Left lung (tissue), 10 donors: ENCODE measurements around the gene C1QTNF1. TPM values are rescaled to one million over a fixed set of nuclear protein-coding genes. Genes with fewer than 3 reads are reported as not detected.

Experiments used
- ATAC-seq: fragments of 200-7000 bp; cut with Tn5 transposase; one replicate; pipeline ENCODE4 v1.9.1; 2020; ENCODE audit warnings: moderate library complexity
- DNase-seq, 4 donors: peaks; one replicate each; pipeline ENCODE4 v3.0.0-alpha.2; 2013 to 2020
- H3K27ac ChIP-seq, 2 donors: fragments of 200-600 bp; sonication (generic) in 1 of 2; one replicate each; pipeline versions ENCODE4 v1.5.0 to v1.8.0; 2020 to 2021
- H3K27me3 ChIP-seq, 2 donors: fragments of 200-600 bp; sonication (generic) in 1 of 2; one replicate each; pipeline versions ENCODE4 v1.5.0 to v1.8.0; 2020 to 2021
- H3K36me3 ChIP-seq, 2 donors: fragments of 200-600 bp; sonication (generic) in 1 of 2; one replicate each; pipeline versions ENCODE4 v1.5.0 to v1.8.0; 2020 to 2021
- H3K4me1 ChIP-seq, 2 donors: fragments of 200-600 bp; one replicate each; pipeline ENCODE4 v1.8.0; 2021
- H3K4me3 ChIP-seq, 2 donors: fragments of 200-600 bp; sonication (generic) in 1 of 2; one replicate each; pipeline versions ENCODE4 v1.5.0 to v1.8.0; 2020 to 2021; ENCODE audit warnings: mild to moderate bottlenecking in 1 of 2
- H3K9me3 ChIP-seq, 2 donors: fragments of 200-600 bp; sonication (generic) in 1 of 2; one replicate each; pipeline versions ENCODE4 v1.5.0 to v1.8.0; 2020 to 2021
- intact Hi-C, 2 donors: fragments of 100-400 bp; cut with DNase I; formaldehyde crosslinking; loops; one replicate each; pipeline versions ENCODE4 v1.11.2 to v1.14.2; 2022
- polyA plus RNA-seq, 6 donors: library from polyadenylated mRNA; unstranded; fragments of 120-200 nt; gene quantifications; one replicate each; pipeline ENCODE4 v1.2.1, GENCODE V29; 2013; ENCODE audit not compliant: insufficient read length in 6 of 6
- total RNA-seq, 2 donors: library from RNA; stranded (reverse); fragmentation: NEBNext Ultra II Directional; extraction: Animal tissue kit (Norgen Biotek cat#: 25700); gene quantifications; one replicate each; pipeline ENCODE4 v1.2.1, GENCODE V29; 2021
- TF ChIP-seq, protein P1 (sequence below), 2 donors: fragments of 200-600 bp; sonication (generic) in 1 of 2; IDR thresholded peaks; one replicate each; pipeline versions ENCODE4 v1.5.0 to v1.8.0; 2021; ENCODE audit warnings: antibody characterized with exemption in 2 of 2
- donor health status: DM: no; HTN: yes; CAD: no.
- donor health status: DM: no; HTN: no; CAD: no.

Gene C1QTNF1
- total and polyA plus RNA-seq, 8 donors = 1.4 to 31.4 (median 2.2) TPM

DNA sequence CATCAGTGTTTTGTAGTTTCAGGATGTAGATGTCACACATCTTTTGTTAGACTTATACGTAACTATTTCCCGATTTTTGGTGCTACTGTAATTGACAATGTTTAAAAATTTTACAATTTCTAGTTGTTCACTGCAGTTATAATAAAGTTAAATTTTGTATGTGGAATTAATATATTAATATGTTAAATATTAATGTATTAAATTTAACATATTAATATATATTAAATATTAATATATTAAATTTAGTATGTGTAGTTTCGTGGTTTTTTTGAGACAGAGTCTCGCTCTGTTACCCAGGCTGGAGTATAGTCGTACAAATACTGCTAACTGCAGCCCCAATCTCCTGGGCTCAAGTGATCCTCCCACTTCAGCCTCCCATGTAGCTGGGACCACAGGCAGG is 38.6 kb upstream of the C1QTNF1 start:
- no peaks in the 10 kb centered on the region for H3K27me3 ChIP-seq
- H3K36me3 ChIP-seq = peaks cover 0 to 13% of the 10 kb centered on the region in 2 donors
- H3K9me3 ChIP-seq = no peaks in the 10 kb centered on the region
- H3K4me1 ChIP-seq = peaks cover 11 to 32% of the 10 kb centered on the region in 2 donors
- DNase-seq (no peak), ATAC-seq (no peak)
- TF ChIP-seq, protein P1, sequence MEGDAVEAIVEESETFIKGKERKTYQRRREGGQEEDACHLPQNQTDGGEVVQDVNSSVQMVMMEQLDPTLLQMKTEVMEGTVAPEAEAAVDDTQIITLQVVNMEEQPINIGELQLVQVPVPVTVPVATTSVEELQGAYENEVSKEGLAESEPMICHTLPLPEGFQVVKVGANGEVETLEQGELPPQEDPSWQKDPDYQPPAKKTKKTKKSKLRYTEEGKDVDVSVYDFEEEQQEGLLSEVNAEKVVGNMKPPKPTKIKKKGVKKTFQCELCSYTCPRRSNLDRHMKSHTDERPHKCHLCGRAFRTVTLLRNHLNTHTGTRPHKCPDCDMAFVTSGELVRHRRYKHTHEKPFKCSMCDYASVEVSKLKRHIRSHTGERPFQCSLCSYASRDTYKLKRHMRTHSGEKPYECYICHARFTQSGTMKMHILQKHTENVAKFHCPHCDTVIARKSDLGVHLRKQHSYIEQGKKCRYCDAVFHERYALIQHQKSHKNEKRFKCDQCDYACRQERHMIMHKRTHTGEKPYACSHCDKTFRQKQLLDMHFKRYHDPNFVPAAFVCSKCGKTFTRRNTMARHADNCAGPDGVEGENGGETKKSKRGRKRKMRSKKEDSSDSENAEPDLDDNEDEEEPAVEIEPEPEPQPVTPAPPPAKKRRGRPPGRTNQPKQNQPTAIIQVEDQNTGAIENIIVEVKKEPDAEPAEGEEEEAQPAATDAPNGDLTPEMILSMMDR (IDR thresholded peaks at IDR 0.05) = no peak
- H3K27ac ChIP-seq = peak overlapping the region; percentile 87 to 89
- no peak overlapping the region for H3K4me3 ChIP-seq
- intact Hi-C loops = no loop called here

DNA sequence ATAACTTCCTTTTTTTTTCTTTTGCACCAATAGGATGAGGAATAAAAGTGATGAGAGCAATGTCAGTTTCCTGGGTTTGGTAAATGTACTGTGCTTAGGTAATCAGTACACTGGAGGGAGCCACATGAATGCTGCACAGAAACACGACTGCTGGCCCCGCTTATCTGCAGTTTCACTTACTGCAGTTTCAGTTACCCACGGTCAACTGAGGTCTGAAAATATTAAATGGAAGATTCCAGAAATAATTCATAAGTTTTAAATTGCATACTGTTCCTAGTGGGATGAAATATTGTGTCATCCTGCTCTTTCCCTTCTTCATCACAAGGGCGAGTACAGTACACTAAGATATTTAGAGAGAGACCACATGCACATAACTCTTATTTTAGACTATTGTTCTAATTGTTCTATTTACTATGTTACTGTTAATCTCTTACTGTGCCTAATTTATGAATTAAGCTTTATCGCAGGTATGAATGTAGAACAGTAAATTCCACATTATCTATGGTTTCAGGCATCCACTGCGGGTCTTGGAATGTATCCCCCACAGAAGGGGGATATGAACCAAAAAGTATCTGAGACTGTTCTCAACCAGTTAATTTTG is 37.8 kb upstream of the C1QTNF1 start:
- DNase-seq (peak in 2 of 4 donors; percentile 31 to 39), ATAC-seq (peak; percentile 79)
- intact Hi-C loops = no loop called here
- H3K27me3 ChIP-seq = no peaks in the 10 kb centered on the region
- TF ChIP-seq, protein P1 (IDR thresholded peaks at IDR 0.05) = no peak
- H3K4me1 ChIP-seq = peaks cover 11 to 32% of the 10 kb centered on the region in 2 donors
- peaks cover 0 to 20% of the 10 kb centered on the region in 2 donors for H3K36me3 ChIP-seq
- H3K27ac ChIP-seq = peak overlapping the region; percentile 87 to 89
- H3K4me3 ChIP-seq = peak overlapping the region in 1 of 2 donors; percentile 31
- H3K9me3 ChIP-seq = no peaks in the 10 kb centered on the region

DNA sequence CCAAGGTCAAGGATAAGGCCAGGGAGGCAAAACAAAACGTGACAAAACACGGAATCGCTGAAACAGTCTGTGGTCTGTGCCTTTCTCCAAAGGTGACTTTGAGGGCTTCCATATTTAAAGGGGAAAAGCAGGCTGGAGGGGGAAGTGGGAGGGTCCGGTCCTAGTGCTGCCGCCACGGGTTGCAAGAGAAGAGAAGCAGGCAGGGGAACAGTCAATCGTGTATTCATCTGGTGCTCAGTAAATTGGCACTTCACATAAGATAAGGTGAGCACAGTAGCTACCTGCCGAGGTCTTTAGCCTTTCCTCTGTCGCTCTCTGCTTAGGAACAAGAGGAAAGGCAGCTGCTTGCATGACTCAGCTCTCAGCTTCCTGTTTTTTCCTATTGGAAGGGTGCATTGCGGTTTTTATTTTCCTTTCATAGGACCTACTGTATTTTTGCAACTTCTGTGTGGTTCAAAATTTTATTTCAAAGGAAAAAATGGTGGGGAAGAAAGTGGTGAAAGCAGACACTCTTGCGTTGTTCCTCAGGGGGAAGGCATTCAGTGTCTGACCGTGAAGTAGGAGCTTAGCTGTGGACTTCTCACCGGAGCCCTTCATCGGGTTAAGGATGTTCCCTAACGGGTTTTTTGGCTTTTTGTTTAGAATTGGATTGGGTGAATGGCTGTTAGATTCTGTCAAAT is 37.2 kb upstream of the C1QTNF1 start:
- peak in 3 of 4 donors; percentile 34 to 75 (median 52) for DNase-seq

GRCh38 chr17:78988152-78988551 is 35.8 kb upstream of the C1QTNF1 start:
- H3K36me3 ChIP-seq = peaks cover 0 to 40% of the 10 kb centered on the region in 2 donors
- H3K27ac ChIP-seq = peak overlapping the region; percentile 33 to 89
- TF ChIP-seq, protein P1 (IDR thresholded peaks at IDR 0.05) = no peak
- ATAC-seq (no peak), DNase-seq (no peak)
- intact Hi-C loops = no loop called here
- H3K4me3 ChIP-seq = no peak overlapping the region
- H3K27me3 ChIP-seq = no peaks in the 10 kb centered on the region
- H3K9me3 ChIP-seq = no peaks in the 10 kb centered on the region
- H3K4me1 ChIP-seq = peaks cover 11 to 33% of the 10 kb centered on the region in 2 donors

More for the DNA sequence above, 37.2 kb upstream of the C1QTNF1 start:
- peak; percentile 86 for ATAC-seq
- H3K36me3 ChIP-seq = peaks cover 0 to 26% of the 10 kb centered on the region in 2 donors
- H3K27me3 ChIP-seq = no peaks in the 10 kb centered on the region
- peak overlapping the region; percentile 16 to 31 for H3K4me3 ChIP-seq
- H3K27ac ChIP-seq = peak overlapping the region; percentile 87 to 89
- no peaks in the 10 kb centered on the region for H3K9me3 ChIP-seq
- intact Hi-C loops = no loop called here
- TF ChIP-seq, protein P1 (IDR thresholded peaks at IDR 0.05) = no peak
- H3K4me1 ChIP-seq = peaks cover 11 to 32% of the 10 kb centered on the region in 2 donors

- Histone ChIP-seq H3K4me1 (peaks cover 11 to 38% of the 10 kb centered on the region in 2 donors), H3K36me3 (peaks cover 0 to 63% of the 10 kb centered on the region in 2 donors), H3K4me3 (no peak overlapping the region), H3K9me3 (no peaks in the 10 kb centered on the region), H3K27ac (no peak overlapping the region), H3K27me3 (no peaks in the 10 kb centered on the region)
- TF ChIP-seq, protein P1 (IDR thresholded peaks at IDR 0.05) = no peak
- intact Hi-C loops = no loop called here
- peak in 1 of 4 donors; percentile 80 for DNase-seq
- no peak for ATAC-seq
Measured at GRCh38 chr17:78990349-78991016, 33.5 kb upstream of the C1QTNF1 start.
